GM18508 (cell line): ENCODE measurements around the gene DSCAM.

Experiments used
- ATAC-seq: cut with Tn5 transposase; IDR thresholded peaks from one replicate; pipeline ENCODE4 v1.9.1; 2021; ENCODE audit warnings: moderate number of reproducible peaks; ENCODE audit not compliant: insufficient read depth, unreplicated experiment

DSCAM gene

DNA sequence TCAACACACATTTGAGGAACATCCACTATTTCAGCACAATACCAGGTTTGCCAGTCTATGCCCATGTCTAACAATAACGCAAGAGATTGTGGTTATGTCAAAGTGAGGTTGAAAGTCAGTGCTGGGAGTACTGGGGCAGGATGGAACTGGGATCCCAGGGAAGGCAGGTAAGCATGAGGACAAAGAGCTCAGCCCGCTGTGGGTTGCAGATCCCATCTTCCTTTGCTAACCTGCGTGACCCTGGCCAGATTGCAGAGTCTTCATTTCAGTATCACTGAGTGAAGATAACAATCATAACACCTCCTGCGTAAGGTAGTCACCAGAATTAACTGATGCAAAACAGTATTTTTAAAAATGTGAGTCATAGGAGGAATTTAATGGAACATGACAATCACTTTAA lies 729.7 kb downstream of the DSCAM start:
- ATAC-seq: no peak

DNA sequence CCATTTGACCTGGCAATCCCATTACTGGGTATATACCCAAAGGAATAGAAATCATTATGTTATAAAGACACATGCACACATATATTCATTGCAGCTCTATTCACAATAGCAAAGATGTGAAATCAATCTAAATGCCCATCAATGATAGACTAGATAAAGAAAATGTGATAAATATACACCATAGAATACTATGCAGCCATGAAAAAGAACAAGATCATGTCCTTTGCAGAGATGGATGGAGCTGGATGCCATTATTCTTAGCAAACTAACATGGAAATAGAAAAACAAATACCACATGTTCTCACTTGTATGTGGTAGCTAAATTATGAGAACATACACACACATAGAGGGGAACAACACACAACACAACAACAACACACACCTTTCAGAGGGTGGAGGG lies 731.2 kb downstream of the DSCAM start:
- no peak for ATAC-seq

DNA sequence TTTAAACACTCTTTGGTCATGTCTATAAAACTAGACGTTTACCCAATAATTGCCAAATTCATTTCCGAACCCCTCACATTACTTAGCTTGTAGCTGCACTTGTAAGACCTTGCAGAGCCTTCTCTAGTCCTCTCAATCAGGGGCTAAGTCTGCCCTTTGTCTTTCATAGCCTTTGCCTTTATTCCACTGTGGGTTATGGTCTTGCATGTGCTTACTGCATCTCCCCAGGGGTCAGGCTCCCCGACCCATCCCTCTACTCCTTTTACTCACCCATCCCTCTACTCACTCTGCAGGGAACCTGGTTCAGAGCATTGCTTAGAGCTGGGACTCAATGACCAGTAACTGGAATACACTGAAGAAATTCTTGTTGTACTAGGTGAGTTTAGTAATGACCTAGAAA lies 744.3 kb downstream of the DSCAM start:
- no peak for ATAC-seq

DNA sequence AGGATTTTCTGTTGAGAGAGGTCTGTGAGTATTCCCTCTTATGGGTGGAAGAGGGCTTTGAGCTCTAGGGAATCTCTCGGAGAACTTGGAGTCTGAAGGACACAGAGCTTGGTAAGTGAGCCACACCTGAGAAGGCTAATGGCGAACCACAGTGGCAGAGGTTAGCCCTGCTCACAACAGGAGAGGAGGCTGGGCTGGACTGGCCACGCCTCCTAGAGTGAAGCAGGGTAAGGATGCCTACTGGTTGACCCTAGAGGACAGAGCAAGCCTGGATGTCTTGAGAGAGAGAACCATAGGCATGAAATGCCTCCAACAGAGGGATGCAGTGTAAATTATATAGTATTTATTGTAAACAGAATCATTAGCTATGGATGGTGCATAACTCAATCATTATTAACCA lies 747.1 kb downstream of the DSCAM start:
- ATAC-seq: no peak

DNA sequence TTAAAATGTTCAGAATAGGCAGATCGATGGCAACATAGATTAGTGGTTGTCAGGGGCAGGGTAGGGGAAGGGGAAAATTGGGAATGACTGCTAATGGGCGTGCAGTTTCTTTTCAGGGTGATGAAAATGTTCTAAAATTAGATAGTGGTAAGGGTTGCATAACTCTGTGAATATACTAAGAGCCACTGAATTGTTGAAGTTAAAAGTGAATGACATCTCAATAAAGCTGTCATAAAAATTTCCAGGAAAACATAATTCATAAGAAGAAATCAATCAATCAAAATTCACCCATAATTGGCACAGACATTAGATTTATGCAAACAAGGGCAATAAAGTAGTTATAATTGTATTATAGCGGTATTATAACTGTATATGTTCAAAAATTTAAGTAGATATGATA lies 751.5 kb downstream of the DSCAM start:
- no peak for ATAC-seq

DNA sequence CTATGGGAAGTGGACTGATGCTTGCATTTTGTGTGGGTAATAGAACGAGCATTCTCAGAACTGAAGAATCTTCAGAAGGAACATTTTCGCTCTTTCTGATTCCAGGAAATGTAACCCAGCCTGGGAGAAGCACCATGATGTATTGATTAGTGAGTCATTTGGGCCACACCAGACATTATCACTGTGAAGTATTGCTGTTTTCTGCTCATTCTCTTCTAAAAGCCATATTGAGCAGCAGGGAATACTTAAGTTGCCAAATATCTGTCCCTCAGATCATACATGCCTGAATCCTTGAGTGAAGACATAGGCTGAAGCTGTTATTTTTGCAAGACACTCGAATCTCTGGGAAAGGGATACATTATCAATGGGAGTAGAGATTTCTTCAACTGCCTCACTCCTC lies 766.6 kb downstream of the DSCAM start:
- ATAC-seq: no peak

DNA sequence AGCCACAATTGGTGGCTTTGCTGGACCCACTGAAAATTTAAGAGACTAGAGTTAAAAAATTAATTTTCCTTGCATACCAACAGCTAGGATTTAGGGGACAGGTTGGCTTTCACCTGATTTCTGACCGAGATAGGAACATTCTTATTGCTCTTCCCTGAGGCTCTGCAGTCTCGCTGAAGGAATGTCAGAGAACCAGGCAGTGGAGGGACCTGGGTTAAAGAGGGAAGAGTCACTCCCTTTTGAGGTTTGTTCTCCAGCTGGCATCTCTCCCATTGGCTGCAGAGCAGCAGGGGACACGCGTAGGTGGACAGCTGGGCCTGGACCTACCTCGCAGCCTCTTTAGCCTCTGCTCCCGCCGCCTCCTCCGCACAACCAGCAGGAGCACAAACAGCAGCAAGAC lies 772.2 kb downstream of the DSCAM start:
- no peak for ATAC-seq

DNA sequence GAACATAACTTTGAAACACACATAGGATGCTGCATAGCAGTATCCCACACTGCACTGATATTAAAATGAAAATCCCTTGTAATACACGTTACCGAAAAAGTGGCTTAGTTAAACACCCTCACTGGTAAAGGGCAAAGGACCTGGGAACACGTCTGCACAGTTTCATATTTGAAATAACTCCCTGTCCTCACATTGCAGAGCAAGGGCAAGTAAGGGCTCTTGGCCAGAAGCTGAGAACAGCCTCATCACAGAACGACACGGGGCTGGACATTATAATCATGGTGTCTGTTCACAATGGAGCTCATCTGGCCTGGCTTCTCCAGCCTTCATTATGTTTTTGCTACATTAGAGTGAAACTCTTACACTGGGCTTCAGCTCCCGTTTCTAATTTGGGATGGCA lies 772.8 kb downstream of the DSCAM start:
- ATAC-seq: no peak

DNA sequence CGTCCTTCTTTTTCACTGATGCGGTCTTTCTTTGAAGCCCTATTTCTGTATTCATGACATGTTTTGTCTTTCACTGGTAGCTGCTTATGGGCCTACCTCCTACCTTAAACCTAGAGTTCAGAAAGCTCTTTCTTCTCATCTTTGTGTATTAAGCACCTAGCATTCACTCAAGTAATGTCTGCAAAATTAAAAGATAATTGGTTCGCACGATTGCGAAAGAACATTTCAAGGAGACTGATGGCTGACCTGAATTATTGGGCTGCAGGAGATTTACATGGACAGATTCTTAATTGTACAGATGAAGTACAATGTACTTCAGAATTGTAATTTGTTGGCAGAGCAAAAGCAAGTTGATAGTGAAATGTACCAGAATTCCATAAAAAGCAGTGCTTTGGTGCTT lies 773.3 kb downstream of the DSCAM start:
- no peak for ATAC-seq

DNA sequence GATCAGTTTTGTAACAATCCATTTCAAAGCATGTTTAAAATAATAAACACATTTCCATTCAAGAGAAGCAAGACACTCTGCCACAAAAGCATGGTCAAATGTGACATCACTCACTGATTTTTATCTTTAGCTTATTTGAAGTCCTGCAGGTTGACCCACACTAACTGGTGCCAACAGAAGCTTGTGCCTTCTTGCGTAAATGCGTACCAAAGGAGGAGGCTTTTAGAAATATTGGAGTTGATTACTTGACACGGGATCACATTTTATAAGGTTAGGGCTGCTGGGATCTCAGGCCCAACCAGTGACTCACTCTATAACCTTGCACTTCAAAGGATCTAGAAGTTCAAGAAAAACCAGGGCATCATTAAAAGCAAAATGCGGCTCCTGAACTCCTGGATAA lies 776.1 kb downstream of the DSCAM start:
- no peak for ATAC-seq

DNA sequence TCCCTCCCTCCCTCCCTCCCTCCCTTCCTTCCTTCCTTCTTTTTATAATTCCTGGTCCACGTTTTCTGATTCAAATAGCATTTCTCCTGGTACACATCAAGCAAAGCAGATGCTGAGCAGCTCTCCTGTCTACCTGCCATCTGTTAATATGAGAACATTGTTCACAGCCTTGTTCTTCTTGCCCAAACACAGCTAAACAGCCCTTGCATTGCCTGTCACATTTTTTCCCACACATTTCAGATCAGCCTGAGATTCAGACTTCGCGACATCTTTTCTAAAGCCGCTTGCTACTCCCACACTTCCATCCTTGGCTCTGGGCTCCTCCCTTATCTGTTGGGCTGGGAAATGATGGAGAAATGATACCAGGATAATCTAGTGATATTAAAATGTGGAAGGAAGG lies 779.2 kb downstream of the DSCAM start:
- ATAC-seq: no peak

DNA sequence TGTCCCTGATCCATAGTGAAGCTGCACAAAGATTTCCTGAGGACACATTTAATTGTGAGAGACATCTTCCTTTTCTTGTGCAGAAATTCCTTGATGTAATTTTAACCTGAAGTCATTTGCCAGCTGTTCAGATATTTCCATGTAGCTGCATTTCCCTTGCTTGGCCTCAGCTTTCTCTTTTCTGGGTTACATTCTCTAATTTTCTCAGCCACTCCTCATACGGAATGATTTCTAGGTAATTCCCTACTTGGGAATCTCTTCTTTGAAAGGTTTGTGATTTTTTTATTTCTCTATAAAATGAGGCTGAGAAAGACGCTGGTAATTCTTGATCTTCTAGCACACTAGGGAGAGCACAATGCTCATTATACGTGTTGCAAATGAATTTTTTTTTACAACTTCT lies 780.7 kb downstream of the DSCAM start:
- no peak for ATAC-seq

DNA sequence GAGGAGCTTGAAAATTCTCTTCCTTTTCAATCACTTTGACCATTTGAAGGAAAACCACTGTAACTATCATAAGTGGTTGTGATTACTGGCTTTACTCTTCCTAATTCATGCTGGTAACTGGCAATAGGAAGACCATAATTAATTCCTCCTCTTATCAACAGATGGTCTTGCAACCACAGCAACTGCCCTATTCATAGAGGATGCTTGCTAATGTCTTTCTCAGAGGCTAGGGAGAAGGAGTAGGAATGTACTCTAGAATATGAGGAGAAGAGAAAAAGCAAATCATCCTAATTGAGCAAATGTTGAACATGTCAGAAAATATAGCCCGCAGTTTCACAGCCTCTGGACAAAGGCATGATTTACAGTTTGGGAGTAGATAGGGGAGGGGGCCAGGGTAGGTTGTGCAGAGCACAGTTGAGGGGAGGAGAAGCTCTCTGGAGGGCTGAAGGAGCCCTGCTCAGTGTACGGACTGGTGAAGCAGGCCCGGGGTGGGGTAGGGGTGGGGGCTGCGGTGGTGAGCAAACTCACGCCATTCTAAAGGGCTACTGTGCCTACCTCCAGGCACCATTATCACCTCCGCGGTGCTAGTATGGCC lies 786.8 kb downstream of the DSCAM start:
- ATAC-seq: no peak

DNA sequence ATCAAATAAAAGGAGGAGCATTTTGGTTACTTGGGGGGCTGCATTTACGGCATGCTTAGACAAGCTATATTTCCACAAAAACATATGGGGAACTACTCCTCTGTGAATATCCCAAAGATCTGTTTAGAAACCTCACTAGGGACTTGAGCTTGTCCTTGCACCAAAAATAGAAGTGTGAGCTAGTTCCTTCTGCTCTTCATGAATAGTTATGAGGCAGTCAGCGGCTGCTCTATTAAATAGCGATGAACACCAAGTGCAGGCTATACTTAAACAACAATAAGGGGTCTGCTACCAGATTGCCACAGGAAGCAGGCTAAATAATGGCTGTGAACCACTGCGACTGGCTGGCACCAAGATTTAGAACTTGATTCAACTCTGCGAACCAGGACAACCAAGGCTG lies 789.6 kb downstream of the DSCAM start:
- no peak for ATAC-seq

DNA sequence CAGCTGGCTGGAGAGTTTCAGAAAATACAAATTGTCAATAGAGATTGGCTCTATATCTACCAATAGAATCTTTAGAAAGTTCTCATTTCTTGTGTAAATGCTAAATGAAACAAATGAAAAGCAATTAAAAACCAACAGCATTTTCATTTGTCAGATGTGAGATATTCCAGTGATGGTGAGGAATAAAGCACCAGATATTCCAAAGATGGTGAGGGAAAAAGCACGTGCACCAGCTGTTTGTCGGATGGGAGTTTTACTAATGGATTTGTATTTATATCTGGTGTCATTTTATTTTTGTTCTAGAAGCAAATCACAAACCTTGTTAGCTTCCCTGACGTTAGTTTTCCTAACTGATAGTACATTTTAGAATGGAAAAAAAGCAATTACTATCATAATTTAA lies 790.9 kb downstream of the DSCAM start:
- no peak for ATAC-seq

DNA sequence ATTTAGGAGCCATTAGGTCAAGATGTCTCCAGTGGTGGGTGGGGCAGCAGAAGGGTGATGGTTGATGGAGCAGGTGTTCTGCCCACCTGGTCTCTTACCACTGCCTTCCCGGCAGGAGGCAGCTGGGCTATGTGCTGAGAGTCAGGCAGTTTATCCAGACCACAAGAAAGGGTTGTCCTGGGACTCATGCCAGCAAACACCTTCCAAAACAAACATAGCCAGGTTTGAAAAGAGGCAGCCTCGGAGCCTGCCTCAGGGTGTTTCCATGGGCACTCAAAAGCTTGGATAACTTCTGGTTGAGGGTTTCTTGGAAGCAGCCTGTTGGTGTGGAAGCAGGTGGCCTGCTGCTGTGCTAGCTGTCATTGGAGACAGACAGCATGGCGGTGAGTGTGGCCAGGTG lies 792.6 kb downstream of the DSCAM start:
- no peak for ATAC-seq

DNA sequence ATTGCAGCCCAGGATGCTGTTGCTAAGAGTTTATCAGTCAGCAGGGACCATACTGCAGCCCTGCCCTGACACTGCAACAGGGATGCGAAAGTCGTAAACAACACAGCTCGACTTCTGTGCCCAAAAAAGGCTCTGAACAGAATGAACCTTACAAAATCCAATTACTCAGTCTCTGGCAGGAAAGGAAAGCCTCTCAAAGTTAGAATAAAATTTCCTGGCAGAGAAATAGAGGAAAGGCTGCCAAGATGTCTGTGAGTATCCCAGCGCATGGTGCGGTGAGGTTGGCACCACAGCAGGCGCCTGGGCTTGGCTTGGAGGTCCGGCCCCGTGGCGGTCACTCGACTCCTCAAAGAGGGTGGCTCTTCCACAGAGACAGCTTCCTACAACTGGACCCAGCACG lies 794.0 kb downstream of the DSCAM start:
- ATAC-seq: no peak

DNA sequence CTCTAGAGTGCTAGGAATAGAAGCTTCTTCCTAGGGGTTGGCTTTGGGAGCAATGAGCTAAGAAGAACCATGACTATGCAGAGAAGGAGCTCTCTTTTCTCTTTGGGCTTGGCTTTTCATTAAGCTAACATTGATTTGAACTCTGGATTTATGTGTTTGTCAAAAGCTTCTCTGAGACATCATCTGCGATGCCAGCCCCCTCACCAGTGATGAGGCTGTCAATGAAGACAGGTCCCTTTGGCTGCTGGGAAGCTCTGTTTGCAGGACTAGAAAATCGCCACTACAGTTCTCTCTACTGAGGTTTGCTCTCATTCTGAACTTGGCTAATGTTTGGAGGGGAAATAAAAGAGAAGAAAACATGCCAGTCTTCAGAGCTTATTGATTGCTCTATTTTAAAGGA lies 794.7 kb downstream of the DSCAM start:
- ATAC-seq: no peak

DNA sequence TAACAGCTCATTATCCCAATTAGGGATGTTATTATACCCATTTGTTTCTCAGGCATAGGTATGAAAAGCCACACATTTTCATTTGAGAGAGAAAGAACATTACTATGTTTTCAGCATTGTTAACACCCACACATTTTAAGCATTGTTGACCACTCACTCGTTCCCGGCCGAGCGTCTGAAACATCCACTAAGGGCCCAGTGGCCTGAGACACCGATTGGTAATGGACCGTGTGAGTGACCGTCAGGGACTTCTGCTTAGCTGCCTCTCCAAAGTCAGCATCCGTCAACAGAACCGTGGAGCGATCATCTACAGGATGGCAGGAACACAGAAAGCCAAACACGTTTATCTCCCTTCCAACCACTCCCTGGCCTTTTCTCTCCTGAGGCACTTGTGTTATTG lies 795.2 kb downstream of the DSCAM start:
- no peak for ATAC-seq

DNA sequence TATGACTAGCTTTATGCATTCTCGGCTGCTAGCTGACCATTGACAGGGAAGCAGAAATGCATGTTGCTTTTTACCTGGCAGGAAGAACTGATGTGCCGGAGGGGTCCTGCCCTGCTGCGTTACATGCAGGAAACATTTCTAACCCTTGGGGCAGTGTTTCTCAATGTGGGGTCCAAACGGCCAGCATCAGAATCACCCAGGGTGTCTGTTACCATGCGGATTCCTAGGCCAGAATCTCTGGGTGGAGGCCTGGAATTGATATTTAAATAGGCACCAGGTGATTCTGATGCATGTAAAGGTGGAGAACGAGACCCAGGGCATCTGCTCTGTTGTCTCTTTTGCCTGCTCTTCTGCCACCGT lies 797.0 kb downstream of the DSCAM start:
- no peak for ATAC-seq

DNA sequence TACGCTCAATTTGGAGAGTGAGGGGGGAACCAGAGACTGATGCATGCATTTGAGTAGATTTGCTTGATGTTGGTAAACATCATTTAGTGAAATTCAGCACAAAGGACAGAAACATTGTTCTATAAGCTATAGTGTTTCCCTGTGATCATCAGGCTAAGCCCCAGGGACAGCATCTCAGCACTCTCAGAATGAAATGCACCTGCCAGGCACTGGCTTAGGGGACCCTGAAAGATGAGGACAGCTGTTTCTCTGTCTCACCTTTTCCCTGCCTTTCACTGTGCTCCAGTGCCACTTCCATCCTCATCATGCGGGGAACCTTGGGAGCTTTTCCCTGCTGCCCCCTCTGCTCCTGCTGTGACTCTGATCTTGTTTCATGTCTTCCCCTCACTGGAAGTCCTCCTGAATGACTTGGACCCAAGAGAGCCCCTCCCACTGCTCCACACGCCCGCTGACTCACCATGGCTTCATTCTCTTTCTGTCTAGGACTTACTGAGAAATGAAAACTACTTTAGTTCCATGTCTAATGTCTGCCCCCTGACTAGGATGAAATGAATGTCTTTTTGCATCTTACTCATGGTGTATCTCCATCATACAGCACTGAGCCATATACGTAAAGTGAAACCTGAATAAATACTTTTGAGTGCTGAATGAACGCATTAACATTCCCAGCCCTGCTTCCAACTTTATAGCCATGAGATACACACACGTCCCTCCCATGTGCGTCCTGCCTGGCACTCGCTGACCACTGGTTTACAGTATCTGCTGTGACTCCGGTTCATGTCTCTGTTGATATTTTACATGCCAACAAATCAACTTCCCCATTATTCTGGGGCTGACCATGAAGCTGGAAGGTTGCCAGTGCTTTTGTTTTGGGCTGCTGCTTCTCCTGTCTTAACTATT lies 797.7 kb downstream of the DSCAM start:
- ATAC-seq: no peak
